Keratinocyte (primary cell): ENCODE data around the gene CD37. TPM values are rescaled to one million over a fixed set of nuclear protein-coding genes. Genes with fewer than 3 reads are reported as not detected.

Experiments
- DNase-seq: peaks from one replicate; pipeline ENCODE4 v3.0.0-alpha.2; 2011; ENCODE audit warnings: low read depth, missing footprints, low spot score
- FAIRE-seq: peaks from 2 replicates; lab custom pipeline; 2011; peaks lifted over from hg19 to GRCh38; lab: Jason Lieb, UNC
- H2AFZ ChIP-seq: 2 replicates; pipeline ENCODE4 v1.6.0; 2012; ENCODE audit warnings: low read length, control low read depth, inconsistent platforms; ENCODE audit not compliant: control insufficient read depth
- H3K27ac ChIP-seq: 2 replicates; pipeline ENCODE4 v1.5.1; 2011; ENCODE audit warnings: low read length; ENCODE audit not compliant: control insufficient read depth, insufficient read depth
- H3K27me3 ChIP-seq: 3 replicates; pipeline ENCODE4 v1.6.0; 2011; ENCODE audit warnings: low read length; ENCODE audit not compliant: control insufficient read depth, insufficient read depth; ENCODE audit errors: extremely low read depth
- H3K36me3 ChIP-seq, 2 experiments: 2 replicates in 1 of 2; 3 replicates in 1 of 2; pipeline ENCODE4 v1.5.1; 2011; ENCODE audit warnings: low read length in 2 of 2, mild to moderate bottlenecking in 1 of 2; ENCODE audit not compliant: control insufficient read depth in 2 of 2, insufficient read depth in 2 of 2; ENCODE audit errors: extremely low read depth in 1 of 2
- H3K4me1 ChIP-seq: 3 replicates; pipeline ENCODE4 v1.5.1; 2011; ENCODE audit warnings: low read length; ENCODE audit not compliant: control insufficient read depth, insufficient read depth; ENCODE audit errors: extremely low read depth
- H3K4me2 ChIP-seq: 3 replicates; pipeline ENCODE4 v1.6.0; 2011; ENCODE audit warnings: low read depth, low read length; ENCODE audit not compliant: control insufficient read depth, insufficient read depth; ENCODE audit errors: extremely low read depth
- H3K4me3 ChIP-seq, 3 experiments: fragments of 200-600 bp in 1 of 3; sonication (generic) in 1 of 3; 2 replicates in 2 of 3; 3 replicates in 1 of 3; pipeline ENCODE4 v1.5.1; 2011 to 2016; ENCODE audit warnings: low read length in 3 of 3, mild to moderate bottlenecking in 3 of 3, control low read depth in 2 of 3, inconsistent platforms in 1 of 3, low read depth in 1 of 3, mixed read lengths in 1 of 3, mixed run types in 1 of 3, moderate library complexity in 1 of 3; ENCODE audit not compliant: control insufficient read depth in 2 of 3, insufficient read depth in 2 of 3; ENCODE audit errors: extremely low read depth in 1 of 3
- H3K79me2 ChIP-seq: 2 replicates; pipeline ENCODE4 v1.6.0; 2012; ENCODE audit warnings: low read length; ENCODE audit not compliant: control insufficient read depth, insufficient read depth
- H3K9ac ChIP-seq: 3 replicates; pipeline ENCODE4 v1.6.0; 2011; ENCODE audit warnings: low read length; ENCODE audit not compliant: control insufficient read depth, insufficient read depth; ENCODE audit errors: extremely low read depth
- H3K9me1 ChIP-seq: 3 replicates; pipeline ENCODE4 v1.6.0; 2011; ENCODE audit warnings: low read length; ENCODE audit not compliant: control insufficient read depth, insufficient read depth; ENCODE audit errors: extremely low read depth
- H3K9me3 ChIP-seq: 2 replicates; pipeline ENCODE4 v1.5.1; 2012; ENCODE audit warnings: low read depth, low read length; ENCODE audit not compliant: control insufficient read depth
- H4K20me1 ChIP-seq: 3 replicates; pipeline ENCODE4 v1.6.0; 2011; ENCODE audit warnings: low read length; ENCODE audit not compliant: control insufficient read depth, insufficient read depth; ENCODE audit errors: extremely low read depth
- EZH2 ChIP-seq: IDR thresholded peaks from one replicate; pipeline ENCODE4 v1.6.1; 2012; ENCODE audit warnings: inconsistent platforms, mild to moderate bottlenecking, low read length, moderate library complexity
- dilution Hi-C: fragments of 300-500 bp; cut with MboI; formaldehyde crosslinking; loops from one replicate; pipeline ENCODE4 v1.7.0; 2020; ENCODE audit warnings: low sequenced_read_pairs; ENCODE audit not compliant: extremely low pct_ligation_motif_present
- polyA plus RNA-seq, 5 experiments: library from polyadenylated mRNA; depleted of rRNA in 3 of 5; stranded (reverse) in 3 of 5; stranded (forward) in 1 of 5; unstranded in 1 of 5; fragments of >200 nt; gene quantifications; 1 replicate in 1 of 5; 2 replicates in 3 of 5; 3 replicates in 1 of 5; pipeline versions ENCODE4 v1.2.1 to v1.2.3, GENCODE V29; 2011 to 2012; ENCODE audit warnings: missing spikeins in 2 of 5, low read depth in 1 of 5, low replicate concordance in 1 of 5
- TF ChIP-seq, protein P1 (sequence below), 3 experiments: IDR thresholded peaks in 1 of 3; conservative IDR thresholded peaks in 1 of 3; optimal IDR thresholded peaks in 1 of 3; 2 replicates in 2 of 3; 3 replicates in 1 of 3; pipeline versions ENCODE3 to v1.5.1; 2011; ENCODE audit warnings: low read length in 3 of 3, mild to moderate bottlenecking in 3 of 3, moderate library complexity in 2 of 3, control low read depth in 1 of 3, inconsistent platforms in 1 of 3; ENCODE audit not compliant: insufficient read depth in 2 of 3; ENCODE audit errors: extremely low read depth in 1 of 3

The CD37 gene
- polyA plus RNA-seq, 1 donor (not counting 4 experiments of a cell fraction or from before 2014, with no cell fraction given) = not detected

DNA sequence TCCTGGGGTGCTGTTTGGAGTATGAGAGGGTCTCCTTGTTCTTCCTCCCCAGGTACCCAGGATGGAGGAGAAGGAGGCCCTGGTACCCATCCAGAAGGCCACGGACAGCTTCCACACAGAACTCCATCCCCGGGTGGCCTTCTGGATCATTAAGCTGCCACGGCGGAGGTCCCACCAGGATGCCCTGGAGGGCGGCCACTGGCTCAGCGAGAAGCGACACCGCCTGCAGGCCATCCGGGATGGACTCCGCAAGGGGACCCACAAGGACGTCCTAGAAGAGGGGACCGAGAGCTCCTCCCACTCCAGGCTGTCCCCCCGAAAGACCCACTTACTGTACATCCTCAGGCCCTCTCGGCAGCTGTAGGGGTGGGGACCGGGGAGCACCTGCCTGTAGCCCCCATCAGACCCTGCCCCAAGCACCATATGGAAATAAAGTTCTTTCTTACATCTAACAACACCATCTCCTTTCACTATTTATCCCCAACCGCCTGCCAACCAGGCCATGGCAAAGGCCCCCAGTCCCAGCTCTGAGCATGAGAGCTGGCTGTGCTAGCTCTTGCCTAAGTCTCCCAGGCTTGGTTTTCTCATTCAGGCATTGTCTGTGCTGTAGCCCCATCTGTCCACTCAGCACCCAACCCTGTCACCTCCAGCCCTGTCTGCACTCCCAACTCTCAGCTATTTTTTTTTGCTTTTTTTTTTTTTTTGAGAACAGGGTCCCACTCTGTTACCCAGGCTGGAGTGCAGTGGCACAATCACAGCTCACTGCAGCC lies 39.6 kb downstream of the CD37 start:
- Histone ChIP-seq H3K9ac (no peak overlapping the region), H3K9me1 (no peaks in the 10 kb centered on the region), H3K9me3 (no peaks in the 10 kb centered on the region), H4K20me1 (no peaks in the 10 kb centered on the region), H3K27me3 (no peaks in the 10 kb centered on the region), H3K4me3 (no peak overlapping the region), H3K27ac (no peak overlapping the region), H3K4me2 (no peak overlapping the region), H3K4me1 (no peaks in the 10 kb centered on the region), H3K79me2 (no peaks in the 10 kb centered on the region), H3K36me3 (no peaks in the 10 kb centered on the region), H2AFZ (no peak overlapping the region)
- dilution Hi-C loops = no loop called here
- FAIRE-seq (no peak), DNase-seq (no peak)
- TF ChIP-seq EZH2 = no peak
- TF ChIP-seq, protein P1, sequence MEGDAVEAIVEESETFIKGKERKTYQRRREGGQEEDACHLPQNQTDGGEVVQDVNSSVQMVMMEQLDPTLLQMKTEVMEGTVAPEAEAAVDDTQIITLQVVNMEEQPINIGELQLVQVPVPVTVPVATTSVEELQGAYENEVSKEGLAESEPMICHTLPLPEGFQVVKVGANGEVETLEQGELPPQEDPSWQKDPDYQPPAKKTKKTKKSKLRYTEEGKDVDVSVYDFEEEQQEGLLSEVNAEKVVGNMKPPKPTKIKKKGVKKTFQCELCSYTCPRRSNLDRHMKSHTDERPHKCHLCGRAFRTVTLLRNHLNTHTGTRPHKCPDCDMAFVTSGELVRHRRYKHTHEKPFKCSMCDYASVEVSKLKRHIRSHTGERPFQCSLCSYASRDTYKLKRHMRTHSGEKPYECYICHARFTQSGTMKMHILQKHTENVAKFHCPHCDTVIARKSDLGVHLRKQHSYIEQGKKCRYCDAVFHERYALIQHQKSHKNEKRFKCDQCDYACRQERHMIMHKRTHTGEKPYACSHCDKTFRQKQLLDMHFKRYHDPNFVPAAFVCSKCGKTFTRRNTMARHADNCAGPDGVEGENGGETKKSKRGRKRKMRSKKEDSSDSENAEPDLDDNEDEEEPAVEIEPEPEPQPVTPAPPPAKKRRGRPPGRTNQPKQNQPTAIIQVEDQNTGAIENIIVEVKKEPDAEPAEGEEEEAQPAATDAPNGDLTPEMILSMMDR (optimal IDR thresholded peaks at IDR 0.05 in 1 of 3, IDR thresholded peaks at IDR 0.05 in 1 of 3, conservative IDR thresholded peaks at IDR 0.05 in 1 of 3; ENCODE audit: extremely low read depth in 1 of 3, insufficient read depth in 2 of 3, low read length in 3 of 3) = no peak

DNA sequence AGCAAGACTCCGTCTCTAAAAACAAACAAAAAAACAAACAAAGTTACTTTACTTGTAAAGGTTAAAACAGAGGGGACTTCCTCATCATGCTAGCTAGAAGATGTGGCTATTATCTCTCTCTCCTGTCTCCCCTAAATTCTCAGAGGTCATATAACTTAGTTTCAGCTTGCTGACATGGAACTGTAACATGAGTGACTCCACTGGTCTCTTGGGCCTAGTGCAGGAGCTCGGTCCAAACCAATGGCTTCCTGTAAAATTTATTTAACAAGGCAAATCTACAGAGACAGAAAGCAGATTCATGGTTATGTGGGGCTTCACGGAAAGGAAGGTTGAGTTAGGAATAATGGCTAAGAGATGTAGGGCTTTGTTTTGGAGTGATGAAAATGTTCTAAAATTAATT lies 43.3 kb downstream of the CD37 start:
- Histone ChIP-seq H3K27ac (no peak overlapping the region), H3K79me2 (no peaks in the 10 kb centered on the region), H4K20me1 (no peaks in the 10 kb centered on the region), H2AFZ (no peak overlapping the region), H3K36me3 (no peaks in the 10 kb centered on the region), H3K9me1 (no peaks in the 10 kb centered on the region), H3K27me3 (no peaks in the 10 kb centered on the region), H3K4me1 (no peaks in the 10 kb centered on the region), H3K4me3 (no peak overlapping the region), H3K9me3 (no peaks in the 10 kb centered on the region), H3K9ac (no peak overlapping the region), H3K4me2 (no peak overlapping the region)
- FAIRE-seq (no peak), DNase-seq (no peak)
- TF ChIP-seq EZH2 = no peak
- TF ChIP-seq, protein P1 (optimal IDR thresholded peaks at IDR 0.05 in 1 of 3, IDR thresholded peaks at IDR 0.05 in 1 of 3, conservative IDR thresholded peaks at IDR 0.05 in 1 of 3; ENCODE audit: extremely low read depth in 1 of 3, insufficient read depth in 2 of 3, low read length in 3 of 3) = no peak
- dilution Hi-C loops = no loop called here
